ENCODE results near the gene NTRK2.

GRCh38 chr9:84897362-84898094 is 228.0 kb downstream of the NTRK2 start:
- no peak for TF ChIP-seq CTCF (optimal IDR thresholded peaks at IDR 0.05 in 1 of 3, IDR thresholded peaks at IDR 0.05 in 1 of 3, conservative IDR thresholded peaks at IDR 0.05 in 1 of 3; ENCODE audit: extremely low read depth in 1 of 3, insufficient read depth in 2 of 3, low read length in 3 of 3)
- no peak for TF ChIP-seq EZH2 (IDR thresholded peaks at IDR 0.05; ENCODE audit: low read length)
